ENCODE results near the gene INTS14.

DNA sequence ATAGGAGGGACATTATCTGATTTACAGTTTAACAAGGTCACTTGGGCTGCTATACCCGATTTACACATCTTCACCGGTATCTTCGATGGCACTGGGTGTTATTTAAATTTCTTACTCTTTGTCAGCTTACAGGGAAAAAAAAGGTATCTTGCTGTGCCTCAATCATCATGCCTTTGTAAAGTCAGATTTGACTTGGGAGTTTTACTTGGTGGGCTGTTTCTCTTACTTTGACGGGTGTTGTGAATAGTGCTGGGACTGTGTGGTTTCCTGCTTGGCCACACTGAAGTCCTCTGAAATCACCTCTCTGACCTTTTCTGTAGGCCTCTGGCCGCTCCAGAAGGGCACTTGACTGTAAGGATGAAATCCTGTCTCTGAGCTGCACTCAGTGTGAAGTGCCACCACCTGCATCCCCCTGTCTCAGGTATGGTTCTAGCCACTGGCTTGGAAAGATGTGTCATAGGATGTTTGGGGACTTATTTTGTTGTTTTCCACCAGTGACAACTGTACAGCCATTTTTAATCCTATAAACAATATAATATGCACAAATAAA is 7.7 kb upstream of the INTS14 start:
- TF ChIP-seq, protein P1, sequence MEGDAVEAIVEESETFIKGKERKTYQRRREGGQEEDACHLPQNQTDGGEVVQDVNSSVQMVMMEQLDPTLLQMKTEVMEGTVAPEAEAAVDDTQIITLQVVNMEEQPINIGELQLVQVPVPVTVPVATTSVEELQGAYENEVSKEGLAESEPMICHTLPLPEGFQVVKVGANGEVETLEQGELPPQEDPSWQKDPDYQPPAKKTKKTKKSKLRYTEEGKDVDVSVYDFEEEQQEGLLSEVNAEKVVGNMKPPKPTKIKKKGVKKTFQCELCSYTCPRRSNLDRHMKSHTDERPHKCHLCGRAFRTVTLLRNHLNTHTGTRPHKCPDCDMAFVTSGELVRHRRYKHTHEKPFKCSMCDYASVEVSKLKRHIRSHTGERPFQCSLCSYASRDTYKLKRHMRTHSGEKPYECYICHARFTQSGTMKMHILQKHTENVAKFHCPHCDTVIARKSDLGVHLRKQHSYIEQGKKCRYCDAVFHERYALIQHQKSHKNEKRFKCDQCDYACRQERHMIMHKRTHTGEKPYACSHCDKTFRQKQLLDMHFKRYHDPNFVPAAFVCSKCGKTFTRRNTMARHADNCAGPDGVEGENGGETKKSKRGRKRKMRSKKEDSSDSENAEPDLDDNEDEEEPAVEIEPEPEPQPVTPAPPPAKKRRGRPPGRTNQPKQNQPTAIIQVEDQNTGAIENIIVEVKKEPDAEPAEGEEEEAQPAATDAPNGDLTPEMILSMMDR (IDR thresholded peaks at IDR 0.05): no peak
- no peak for TF ChIP-seq POLR2A (IDR thresholded peaks at IDR 0.05)
